Choroid plexus epithelial cell (primary cell): ENCODE data around the gene AQP6.
A peak's percentile ranks its signal among the peaks of the same experiment; 100 is the strongest.

Experiments
- DNase-seq: peaks from one replicate; pipeline ENCODE4 v3.0.0-alpha.2; 2010; ENCODE audit warnings: low read depth
- H3K4me3 ChIP-seq: 2 replicates; pipeline ENCODE4 v1.5.1; 2011; ENCODE audit warnings: low read depth, mild to moderate bottlenecking, control low read depth, low read length, moderate library complexity
- TF ChIP-seq, protein P1 (sequence below): conservative IDR thresholded peaks from 2 replicates; pipeline ENCODE4 v1.5.1; 2011; ENCODE audit warnings: low read depth, mild to moderate bottlenecking, control low read depth, inconsistent platforms, low read length, moderate library complexity

The AQP6 gene

DNA sequence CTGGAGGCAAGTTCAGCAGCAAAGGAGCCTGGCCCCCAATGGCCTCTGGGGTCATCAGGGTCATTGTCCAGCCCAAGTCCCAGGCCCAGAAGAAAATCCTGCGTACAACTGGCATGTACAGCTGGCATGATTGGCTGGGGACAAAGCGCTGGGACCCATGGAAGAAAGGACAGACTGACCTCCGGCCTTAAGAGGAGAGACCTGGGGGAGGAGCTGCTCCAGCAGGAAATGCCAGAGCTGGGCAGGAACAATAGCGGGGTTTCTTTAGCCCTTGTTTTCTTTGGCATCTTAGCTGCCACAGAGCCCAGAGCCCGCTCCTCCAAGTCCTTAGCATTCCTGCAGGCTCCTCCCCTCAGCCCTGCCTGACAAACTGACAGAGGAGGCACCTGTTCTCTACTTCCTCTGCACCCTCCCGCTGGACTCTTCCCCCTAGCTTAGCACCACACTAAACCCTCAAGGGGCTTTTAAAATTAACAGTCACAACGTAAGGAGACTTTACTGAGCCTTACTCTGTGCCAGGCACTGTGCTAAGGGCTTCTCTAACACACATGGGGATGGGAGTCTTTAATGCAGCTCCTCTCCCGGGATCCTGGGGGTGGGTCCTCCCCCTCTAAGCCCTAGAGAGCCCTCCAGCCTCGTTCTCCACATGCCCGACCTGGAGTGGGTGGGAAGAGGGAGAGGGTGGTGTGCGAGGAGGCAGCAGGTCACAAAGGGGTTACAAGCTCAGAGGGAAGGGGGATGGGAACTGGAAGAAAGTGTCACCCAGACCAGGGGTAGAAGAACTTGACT, 12.9 kb upstream of the AQP6 start:
- H3K4me3 ChIP-seq: no peak overlapping the region
- TF ChIP-seq, protein P1, sequence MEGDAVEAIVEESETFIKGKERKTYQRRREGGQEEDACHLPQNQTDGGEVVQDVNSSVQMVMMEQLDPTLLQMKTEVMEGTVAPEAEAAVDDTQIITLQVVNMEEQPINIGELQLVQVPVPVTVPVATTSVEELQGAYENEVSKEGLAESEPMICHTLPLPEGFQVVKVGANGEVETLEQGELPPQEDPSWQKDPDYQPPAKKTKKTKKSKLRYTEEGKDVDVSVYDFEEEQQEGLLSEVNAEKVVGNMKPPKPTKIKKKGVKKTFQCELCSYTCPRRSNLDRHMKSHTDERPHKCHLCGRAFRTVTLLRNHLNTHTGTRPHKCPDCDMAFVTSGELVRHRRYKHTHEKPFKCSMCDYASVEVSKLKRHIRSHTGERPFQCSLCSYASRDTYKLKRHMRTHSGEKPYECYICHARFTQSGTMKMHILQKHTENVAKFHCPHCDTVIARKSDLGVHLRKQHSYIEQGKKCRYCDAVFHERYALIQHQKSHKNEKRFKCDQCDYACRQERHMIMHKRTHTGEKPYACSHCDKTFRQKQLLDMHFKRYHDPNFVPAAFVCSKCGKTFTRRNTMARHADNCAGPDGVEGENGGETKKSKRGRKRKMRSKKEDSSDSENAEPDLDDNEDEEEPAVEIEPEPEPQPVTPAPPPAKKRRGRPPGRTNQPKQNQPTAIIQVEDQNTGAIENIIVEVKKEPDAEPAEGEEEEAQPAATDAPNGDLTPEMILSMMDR: no peak
- no peak for DNase-seq

DNA sequence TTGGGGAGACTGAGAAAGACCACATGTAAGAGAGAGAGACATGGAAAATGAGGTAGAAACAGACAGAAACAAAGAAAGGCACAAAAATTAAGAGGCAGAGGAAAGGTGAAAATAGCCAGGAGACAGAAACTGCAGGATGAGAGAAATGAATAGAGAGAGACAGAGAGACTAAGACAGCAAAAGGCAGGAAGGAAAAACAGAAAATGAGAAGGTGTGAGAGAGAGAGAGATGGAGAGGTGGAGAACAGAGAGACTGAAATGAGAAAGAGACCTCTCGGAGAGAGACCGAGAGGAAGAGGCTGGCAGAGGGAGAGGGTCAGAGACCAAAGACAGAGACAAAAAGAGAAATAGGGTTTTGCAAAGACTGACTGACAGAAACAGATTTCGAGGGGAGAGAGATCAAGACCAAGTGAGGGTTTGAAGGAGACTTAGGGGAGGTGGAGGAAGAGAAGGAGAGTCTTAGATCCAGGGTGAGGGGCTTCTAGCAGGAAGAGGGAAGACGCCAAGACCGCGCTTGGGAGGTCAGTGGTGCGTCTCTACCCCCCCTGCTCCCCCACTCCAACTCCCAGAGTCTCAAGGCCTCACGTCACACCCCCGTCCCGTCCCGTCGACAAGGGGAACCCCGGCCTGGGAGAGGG, 12.2 kb upstream of the AQP6 start:
- TF ChIP-seq, protein P1: no peak
- no peak overlapping the region for H3K4me3 ChIP-seq
- DNase-seq: no peak

DNA sequence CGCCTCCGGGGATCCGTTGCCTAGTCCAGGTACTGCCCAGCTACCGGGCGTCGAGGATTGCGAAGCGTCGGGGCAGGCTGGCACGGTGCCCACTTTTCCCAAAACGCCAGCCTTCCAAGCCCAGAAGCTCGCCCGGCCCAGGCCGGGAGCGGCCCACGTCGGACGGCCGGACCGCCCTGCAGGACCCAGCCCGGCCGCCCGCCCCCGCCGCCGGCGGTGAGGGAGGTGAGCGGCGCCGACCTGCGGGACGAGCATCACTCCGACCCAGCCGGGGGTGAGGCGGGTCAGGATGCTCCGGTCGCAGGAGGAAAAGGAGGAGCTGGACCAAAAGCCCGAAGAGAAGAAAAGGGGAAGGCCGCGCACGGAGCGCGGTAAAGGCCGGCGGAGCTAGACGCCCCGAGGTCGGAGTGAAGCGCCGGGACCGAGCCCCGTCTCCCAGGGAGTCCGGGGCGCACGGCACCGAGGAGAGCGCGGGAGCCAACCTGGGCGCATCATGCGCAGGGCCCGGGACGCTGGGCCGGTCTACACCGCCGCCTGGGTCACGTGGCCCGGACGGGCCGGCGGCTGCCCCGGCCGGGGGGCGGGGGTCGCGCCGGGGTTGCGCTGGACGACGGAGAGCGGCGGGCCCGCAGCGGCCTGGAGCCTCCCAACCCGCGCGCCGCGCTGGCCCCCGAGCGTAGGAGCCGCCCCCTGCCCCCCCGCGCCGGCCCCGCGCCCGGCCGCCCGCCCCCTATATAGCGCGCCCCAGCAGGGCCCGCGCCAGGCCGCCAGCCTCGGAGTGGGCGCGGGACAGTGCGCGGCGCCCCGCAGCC, 11.4 kb upstream of the AQP6 start, which contains the start of gene AQP5:
Gene AQP5 (plus strand): TSS at position 762 of the 812 bp plus-strand sequence. CDS start 146 bp downstream, outside the sequence.
- peak within 1 kb of the TSS; percentile 5 for H3K4me3 ChIP-seq
- TF ChIP-seq, protein P1: no peak
- DNase-seq: no peak

DNA sequence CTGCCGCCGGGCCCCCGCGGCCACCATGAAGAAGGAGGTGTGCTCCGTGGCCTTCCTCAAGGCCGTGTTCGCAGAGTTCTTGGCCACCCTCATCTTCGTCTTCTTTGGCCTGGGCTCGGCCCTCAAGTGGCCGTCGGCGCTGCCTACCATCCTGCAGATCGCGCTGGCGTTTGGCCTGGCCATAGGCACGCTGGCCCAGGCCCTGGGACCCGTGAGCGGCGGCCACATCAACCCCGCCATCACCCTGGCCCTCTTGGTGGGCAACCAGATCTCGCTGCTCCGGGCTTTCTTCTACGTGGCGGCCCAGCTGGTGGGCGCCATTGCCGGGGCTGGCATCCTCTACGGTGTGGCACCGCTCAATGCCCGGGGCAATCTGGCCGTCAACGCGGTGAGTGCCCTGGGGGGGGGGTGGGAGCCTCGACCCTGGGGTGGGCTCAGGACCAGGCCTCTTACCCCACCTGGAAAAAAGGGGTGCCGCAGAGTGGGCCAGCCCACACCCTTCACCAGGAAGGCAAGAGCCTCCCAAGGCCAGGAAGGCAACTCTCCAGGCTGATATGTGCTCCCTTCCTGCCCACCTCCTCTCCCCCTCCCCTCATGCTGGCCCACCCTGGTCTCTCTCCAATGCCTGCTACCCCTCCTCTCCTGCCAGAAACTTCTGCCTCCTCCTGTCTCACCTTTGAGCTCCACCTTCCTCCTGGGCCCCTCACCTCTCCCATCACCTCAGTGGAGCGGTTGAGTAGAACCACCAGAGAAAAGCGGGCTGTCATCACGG, 10.6 kb upstream of the AQP6 start:
- no peak overlapping the region for H3K4me3 ChIP-seq
- TF ChIP-seq, protein P1: no peak
- DNase-seq: no peak

DNA sequence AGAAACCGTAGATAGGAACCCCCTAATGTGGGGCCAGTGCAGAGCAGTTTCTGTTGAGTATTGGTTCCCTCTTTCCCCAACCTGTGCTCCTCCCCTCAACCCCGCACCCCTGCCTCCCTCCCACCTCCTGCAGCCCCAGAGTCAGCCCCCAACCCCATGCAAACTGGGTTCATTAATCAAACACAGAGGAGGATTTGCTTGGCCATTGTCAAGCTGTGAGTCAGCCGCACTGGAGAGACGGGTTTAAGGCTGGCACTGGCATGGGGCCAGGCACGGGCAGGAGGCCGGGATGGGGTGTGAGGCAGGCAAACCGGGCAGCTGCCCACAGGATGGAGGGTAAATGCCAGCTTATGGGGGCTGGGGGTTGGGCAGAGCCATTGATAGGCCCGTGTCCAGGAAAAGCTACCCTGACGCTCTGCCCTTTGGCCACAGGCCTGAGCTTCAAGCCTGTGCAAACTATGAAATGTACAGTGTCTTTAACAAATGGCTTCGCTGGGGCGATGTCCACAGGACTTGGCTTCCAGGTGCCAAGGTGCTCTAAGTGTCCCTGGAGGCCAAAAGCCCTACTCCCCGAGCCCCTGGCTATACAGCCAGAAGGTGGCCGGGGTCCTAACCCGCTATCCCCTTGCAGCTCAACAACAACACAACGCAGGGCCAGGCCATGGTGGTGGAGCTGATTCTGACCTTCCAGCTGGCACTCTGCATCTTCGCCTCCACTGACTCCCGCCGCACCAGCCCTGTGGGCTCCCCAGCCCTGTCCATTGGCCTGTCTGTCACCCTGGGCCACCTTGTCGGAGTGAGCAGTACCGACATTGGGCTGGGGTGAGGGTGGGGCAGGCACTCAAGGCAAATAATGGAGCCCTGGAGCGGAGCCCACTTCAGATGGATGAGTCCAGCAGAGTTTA, 9.6 kb upstream of the AQP6 start:
- TF ChIP-seq, protein P1: no peak
- H3K4me3 ChIP-seq: no peak overlapping the region
- no peak for DNase-seq
